NCI-H2171 (cell line): ENCODE results near the gene ENTPD5.
"Not testable (repeated sequence)": the region's sequence is repeated elsewhere in the genome, so short reads cannot be mapped to it uniquely, and the experiment has no call there.

Experiments used
- DNase-seq: peaks from one replicate; lab custom pipeline; 2025; lab: John Stamatoyannopoulos, UW

ENTPD5 gene

DNA sequence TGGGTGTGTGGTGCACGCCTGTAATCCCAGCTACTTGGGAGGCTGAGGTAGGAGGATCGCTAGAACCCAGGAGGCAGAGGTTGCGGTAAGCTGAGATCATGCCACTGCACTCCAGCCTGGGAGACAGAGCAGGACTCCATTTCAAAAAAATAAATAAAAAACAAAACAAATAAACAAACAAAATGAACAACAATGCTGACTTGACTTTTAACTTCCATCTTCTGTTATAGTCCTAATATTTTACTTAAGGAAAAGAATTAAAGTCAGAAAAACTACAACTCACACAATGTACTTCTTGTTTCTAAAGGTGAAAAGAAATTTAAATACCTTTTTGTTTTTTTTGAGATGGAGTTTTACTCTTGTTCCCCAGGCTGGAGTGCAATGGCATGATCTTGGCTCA is 13.4 kb downstream of the ENTPD5 start:
- DNase-seq = not testable (repeated sequence)

DNA sequence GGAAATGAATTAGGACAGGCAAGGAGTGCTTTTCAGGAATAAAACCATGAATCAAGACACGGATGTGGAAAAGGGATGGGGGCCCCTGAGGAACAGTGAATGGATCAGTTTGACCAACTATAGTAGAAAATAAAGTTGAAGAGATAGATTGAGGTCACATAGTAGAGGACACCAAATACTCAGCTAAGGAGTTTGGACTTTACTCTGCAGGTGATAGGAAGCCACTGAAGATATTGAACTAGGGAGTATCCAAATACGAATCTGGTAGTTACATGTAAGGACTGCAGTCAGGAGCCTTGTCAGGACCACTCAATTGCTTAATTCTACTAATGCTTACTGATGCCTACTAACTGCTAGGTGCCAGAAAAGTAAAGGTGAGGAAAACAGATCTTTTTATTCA is 20.4 kb downstream of the ENTPD5 start:
- no peak for DNase-seq

DNA sequence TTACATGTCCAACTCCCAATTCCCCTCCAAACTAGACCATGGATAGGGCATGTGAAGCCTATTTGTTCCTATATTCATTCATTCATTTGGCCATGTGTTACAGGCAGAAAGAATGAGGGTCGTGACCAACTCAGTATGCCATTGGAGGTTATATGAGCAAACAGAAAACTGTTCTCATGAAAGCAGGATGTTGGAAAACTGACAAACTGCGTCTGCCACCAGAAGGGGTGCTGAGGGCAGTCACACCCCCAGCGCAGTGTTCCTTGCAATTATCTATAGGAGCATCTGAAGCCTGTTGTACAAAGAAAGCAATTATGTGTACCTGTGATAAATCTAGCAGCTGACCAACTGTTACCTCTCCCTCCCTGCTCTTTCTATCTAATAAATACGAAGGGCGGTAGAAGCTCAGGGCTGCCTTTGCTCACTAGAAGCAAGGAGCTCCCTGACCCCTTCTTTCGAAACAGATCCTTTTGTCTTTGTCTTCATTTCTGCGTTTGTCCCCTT is 21.1 kb downstream of the ENTPD5 start:
- no peak for DNase-seq

GRCh38 chr14:73997108-73997943 is 21.8 kb downstream of the ENTPD5 start:
- no peak for DNase-seq

- no peak for DNase-seq
Measured at GRCh38 chr14:73996731-73997107, 22.4 kb downstream of the ENTPD5 start.

DNA sequence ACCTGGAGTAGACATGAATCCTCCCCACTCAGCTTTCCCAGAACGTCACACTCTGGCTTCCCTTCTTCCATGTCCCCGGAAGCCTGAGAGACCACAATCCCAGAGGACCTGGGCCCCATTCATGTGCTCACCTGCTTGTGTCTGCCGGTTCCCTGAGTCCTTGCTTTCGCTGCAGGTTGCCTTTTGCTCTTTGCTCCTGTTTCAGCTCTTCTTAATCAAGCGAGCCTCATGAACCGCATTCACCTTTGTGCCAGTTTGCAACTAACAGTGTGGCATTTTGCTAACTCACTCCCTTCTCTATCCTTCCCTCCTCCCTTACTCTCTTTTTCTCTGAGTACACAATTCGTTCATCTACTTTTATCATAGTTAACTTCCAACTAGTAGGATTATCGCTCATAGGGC is 23.1 kb downstream of the ENTPD5 start:
- DNase-seq = no peak

DNA sequence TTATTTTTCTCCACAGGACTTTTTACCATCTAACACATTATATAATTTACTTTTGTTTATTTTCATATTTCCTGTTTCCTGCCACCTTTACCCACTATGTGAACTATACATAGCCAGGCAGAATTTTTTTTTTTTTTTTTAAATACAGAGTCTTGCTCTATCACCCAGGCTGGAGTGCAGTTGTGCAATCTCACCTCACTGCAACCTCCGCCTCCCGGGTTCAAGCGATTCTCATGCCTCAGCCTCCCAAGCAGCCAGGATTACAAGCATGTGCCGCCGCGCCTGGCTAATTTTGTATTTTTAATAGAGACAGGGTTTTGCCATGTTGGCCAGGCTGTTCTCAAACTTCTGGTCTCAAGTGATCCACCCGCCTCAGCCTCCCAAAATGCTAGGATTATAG is 24.2 kb downstream of the ENTPD5 start:
- not testable (repeated sequence) for DNase-seq

DNA sequence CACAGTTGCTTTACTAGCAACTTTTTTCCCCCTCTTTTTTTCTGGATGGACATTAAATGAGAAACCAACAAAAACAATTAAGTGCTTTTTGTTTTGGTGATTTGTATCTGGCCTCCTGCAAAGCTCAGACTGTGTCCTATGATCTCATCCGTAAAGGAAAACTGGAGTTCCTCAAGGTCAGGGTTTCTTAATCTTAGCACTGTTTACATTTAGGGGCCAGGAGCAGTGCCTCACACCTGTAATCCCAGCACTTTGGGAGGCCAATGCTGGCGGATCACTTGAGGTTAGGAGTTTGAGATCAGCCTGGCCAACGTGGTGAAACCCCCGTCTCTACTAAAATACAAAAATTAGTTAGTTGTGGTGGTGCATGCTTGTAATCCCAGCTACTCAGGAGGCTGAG is 28.0 kb downstream of the ENTPD5 start:
- no peak for DNase-seq

DNA sequence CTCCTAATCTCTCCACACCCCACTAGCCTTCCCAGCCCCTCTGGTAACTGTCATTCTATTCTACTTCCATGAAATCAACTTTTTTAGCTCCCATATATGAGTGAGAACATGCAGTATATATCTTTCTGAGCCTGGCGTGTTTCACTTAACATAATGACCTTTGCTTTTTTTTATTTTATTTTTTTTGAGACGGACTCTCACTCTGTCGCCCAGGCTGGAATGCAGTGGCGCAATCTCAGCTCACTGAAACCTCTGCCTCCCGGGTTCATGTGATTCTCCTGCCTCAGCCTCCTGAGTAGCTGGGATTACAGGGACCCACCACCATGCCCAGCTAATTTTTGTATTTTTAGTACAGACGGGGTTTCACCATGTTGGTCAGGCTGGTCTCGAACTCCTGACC is 30.4 kb downstream of the ENTPD5 start:
- not testable (repeated sequence) for DNase-seq

DNA sequence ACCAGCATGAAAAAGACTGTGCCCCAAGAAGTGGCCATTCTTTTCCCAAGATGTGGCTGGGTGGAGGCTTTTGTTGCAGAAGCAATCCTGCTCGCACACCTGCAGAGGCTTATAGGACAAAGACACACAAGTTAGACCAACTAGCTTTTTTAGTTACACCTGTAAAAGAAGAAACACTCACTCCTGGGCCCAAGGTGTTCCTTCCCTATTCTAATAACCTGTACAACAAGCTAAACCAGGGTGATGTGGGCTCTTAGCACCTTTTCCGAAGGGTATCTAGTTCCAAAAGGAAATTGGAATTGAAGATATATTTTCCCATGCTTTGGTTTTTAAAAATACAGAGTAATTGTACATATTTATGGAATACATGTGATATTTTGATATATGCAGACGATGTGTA is 31.0 kb downstream of the ENTPD5 start:
- no peak for DNase-seq

DNA sequence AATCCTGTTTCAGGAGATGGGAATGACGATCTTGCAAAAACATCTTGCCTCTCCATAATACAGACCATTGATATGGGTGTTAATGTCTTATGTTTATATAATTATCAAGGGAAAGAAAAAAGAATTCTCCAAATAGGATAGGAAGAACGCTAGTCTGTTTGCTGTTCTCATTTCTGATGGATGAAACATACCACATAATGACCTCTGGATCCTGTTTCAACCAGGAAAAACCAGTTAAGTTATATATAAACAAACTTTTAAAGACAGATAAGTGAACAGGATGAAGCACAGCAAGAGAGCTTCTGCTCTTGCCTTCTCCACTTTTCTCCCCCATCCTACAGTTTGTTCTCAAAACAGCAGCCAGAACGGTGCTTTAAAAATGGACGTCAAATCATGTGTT is 41.2 kb downstream of the ENTPD5 start:
- DNase-seq = no peak

DNA sequence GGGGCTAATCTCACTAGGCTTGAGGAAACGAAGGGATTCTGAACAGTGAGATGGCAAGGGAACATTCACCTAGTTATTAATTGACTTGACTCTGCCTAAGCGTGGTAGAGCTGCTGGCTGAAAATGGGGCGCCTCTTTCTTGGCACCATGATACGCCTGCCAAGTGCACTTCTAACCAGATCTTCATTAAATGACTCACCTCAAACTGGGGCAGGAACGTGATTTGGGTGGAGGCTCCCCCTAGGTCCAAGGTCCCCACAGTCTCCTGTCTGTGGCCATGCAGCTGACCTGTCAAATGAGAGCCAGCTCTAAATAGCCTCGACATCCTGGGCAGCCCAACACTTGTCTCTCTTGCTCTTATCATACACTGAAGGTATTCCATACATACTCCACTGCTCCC is 43.0 kb downstream of the ENTPD5 start:
- no peak for DNase-seq

- DNase-seq = peak; percentile 70
Measured at GRCh38 chr14:73973497-73973896, 45.6 kb downstream of the ENTPD5 start.

GRCh38 chr14:73968885-73969284 is 50.2 kb downstream of the ENTPD5 start:
- DNase-seq = no peak

DNA sequence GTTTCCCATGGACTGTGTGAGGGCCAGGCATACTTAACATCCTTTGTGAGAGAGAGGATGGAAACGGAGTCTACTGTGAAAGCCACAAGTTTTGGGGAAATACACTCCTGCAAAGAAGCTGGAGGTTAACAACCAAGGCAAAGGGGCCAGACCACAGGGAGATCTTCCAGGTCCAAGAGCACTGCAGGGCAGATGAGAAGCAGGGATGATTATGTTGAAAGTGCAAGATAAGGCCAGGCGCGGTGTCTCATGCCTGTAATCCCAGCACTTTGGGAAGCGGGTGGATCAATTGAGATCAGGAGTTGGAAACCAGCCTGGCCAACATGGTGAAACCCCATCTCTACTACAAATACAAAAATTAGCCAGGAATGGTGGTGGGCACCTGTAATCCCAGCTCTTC is 53.9 kb downstream of the ENTPD5 start:
- DNase-seq = no peak

- no peak for DNase-seq
Measured at GRCh38 chr14:73961192-73961591, 57.9 kb downstream of the ENTPD5 start.

DNA sequence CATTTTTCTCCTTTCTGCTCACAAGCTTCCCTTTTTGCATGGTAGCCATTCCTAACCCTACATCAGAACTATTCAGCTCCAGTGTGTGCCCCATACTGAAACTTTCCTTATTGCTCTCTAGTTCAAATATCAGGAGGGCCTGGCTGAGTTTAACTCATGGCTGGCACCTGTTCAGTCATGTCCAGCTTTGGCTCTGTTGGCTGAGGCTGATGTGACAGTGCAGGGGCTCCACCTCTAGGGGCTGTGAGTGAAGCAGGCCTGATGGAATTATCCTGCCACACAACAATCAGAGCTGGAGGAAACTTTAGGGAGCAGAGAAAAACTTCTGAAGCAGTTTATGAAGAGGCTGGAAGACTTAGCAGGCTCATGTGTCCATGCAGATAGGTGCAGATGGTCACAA is 60.5 kb downstream of the ENTPD5 start:
- DNase-seq = no peak

- no peak for DNase-seq
Measured at GRCh38 chr14:73955674-73956073, 63.4 kb downstream of the ENTPD5 start.

DNA sequence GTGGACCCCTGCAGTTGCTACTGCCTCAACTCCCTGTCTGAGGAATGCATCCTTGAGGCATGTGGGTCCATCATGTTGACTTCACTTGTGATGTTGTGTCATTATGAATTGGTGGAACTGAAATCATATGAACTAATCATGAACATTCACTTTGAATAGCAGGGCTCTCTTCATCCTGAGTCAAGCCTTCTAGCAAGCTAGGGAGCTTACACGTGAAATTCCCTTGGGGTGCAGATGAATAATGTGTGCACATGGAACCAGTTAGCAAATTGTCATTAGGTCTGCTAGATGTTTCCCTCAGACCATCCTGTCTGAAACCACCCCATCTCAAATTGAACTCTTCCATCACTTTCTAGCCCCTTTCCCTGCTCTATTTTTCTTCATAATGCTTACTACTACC is 65.4 kb downstream of the ENTPD5 start:
- no peak for DNase-seq

GRCh38 chr14:73949752-73950734 is 69.0 kb downstream of the ENTPD5 start, which contains the start of the genes COQ6 and FAM161B:
Gene COQ6 (plus strand): TSS chr14:73950302. CDS start chr14:73950333, 31 bp downstream.
Gene FAM161B (minus strand): TSS chr14:73950094. CDS start chr14:73950026, 68 bp downstream.
- DNase-seq = peak; percentile 98

DNA sequence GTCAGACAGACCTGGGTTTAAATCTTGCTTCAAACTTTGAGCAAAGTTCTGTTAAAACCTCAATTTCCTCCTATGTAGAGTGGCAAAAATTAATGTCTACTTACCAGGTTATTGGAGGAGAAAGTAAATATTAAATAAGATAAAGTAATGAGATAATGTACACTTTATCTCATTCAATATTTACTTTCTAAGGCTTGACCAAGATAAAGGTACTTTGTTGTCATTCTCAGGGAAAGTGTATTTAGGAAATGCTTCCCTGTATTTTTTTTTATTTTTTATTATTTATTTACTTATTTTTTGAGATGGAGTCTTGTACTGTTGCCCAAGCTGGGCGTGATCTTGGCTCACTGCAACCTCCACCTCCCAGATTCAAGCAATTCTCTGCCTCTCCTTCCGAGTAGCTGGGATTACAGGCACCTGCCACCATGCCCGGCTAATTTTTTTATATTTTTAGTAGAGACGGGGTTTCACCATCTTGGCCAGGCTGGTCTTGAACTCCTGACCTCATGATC is 73.9 kb downstream of the ENTPD5 start:
- no peak for DNase-seq

- no peak for DNase-seq
Measured at GRCh38 chr14:73944432-73945158, 74.5 kb downstream of the ENTPD5 start.
